A673 (cell line): ENCODE measurements around the gene IRGC.

Experiments
- CTCF ChIP-seq: fragments of 300-800, 200-600 bp; sonication (generic); conservative IDR thresholded peaks from 2 replicates; pipeline ENCODE4 v1.5.1; 2017; ENCODE audit warnings: low read depth, mild to moderate bottlenecking, antibody characterized with exemption, low read length, moderate library complexity, mixed read lengths
- EZH2 ChIP-seq: fragments of 200-600 bp; sonication (generic); IDR thresholded peaks from 2 replicates; pipeline ENCODE4 v1.6.1; 2017; ENCODE audit warnings: borderline replicate concordance, low read depth, mild to moderate bottlenecking, mixed read lengths, antibody characterized with exemption, low read length; ENCODE audit not compliant: poor library complexity, severe bottlenecking

DNA sequence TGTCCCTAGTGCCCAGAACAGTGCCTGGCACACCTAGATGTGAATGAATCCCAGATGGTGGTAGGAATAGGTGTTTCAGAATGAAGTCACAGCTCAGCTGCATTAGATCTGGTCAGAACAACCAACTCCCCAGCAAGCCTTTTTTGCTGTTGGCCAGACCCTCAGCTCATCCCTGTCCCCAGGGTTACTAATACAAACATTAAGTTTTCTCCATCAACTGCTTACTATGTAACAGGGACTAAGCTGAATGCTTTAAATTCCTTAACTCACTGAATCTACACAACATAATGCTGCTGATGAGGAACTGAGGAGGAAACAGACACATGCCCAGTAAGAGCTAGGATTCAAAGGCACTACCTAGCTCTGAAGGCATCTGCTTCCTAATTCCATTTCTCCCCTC, 20.1 kb downstream of the IRGC start:
- TF ChIP-seq CTCF (no peak), EZH2 (no peak)
